SK-N-SH treated with all-trans-retinoic acid at 6 μM for 48 hours (cell line): ENCODE measurements around the gene LRRC41.

Experiments used
- ATAC-seq: fragments of 200-7000 bp; cut with Tn5 transposase; 3 replicates; pipeline ENCODE4 v1.9.1; 2020; ENCODE audit warnings: mild to moderate bottlenecking, moderate library complexity
- ARNTL ChIP-seq: fragments of 450-650 bp; formaldehyde crosslinking; IDR thresholded peaks from 2 replicates; pipeline ENCODE4 v1.5.0; 2020; ENCODE audit warnings: low read depth, mild to moderate bottlenecking, moderate library complexity, borderline replicate concordance
- BACH2 ChIP-seq: fragments of 250-450 bp; sonication (Bioruptor Pico); IDR thresholded peaks from 2 replicates; pipeline ENCODE4 v1.9.0; 2021; ENCODE audit warnings: mild to moderate bottlenecking, borderline replicate concordance
- ESRRG ChIP-seq: fragments of 250-450 bp; sonication (Bioruptor Pico); IDR thresholded peaks from 2 replicates; pipeline ENCODE4 v1.6.1; 2021; ENCODE audit warnings: mild to moderate bottlenecking
- GLIS3 ChIP-seq: fragments of 250-450 bp; sonication (Bioruptor Pico); IDR thresholded peaks from 2 replicates; pipeline ENCODE4 v1.5.0; 2020; ENCODE audit warnings: mild to moderate bottlenecking, moderate library complexity
- ISL1 ChIP-seq: fragments of 250-450 bp; sonication (Bioruptor Pico); IDR thresholded peaks from 2 replicates; pipeline ENCODE4 v2.1.2; 2022; ENCODE audit warnings: mild to moderate bottlenecking, moderate library complexity
- PPARA ChIP-seq: fragments of 250-450 bp; sonication (Bioruptor Pico); IDR thresholded peaks from 2 replicates; pipeline ENCODE4 v1.5.0; 2020; ENCODE audit warnings: mild to moderate bottlenecking, borderline replicate concordance
- RARB ChIP-seq: fragments of 250-450 bp; sonication (Bioruptor Pico); IDR thresholded peaks from 2 replicates; pipeline ENCODE4 v1.8.0; 2021; ENCODE audit warnings: mild to moderate bottlenecking, moderate library complexity
- SNAI2 ChIP-seq: fragments of 250-450 bp; sonication (Bioruptor Pico); IDR thresholded peaks from 2 replicates; pipeline ENCODE4 v1.5.0; 2020; ENCODE audit warnings: mild to moderate bottlenecking, moderate library complexity
- TOX ChIP-seq: fragments of 250-450 bp; sonication (Bioruptor Pico); IDR thresholded peaks from 2 replicates; pipeline ENCODE4 v1.8.0; 2021; ENCODE audit warnings: mild to moderate bottlenecking, moderate library complexity, borderline replicate concordance
- ZC3H10 ChIP-seq: fragments of 250-450 bp; sonication (Bioruptor Pico); IDR thresholded peaks from 2 replicates; pipeline ENCODE4 v1.5.1; 2021; ENCODE audit warnings: mild to moderate bottlenecking, moderate library complexity
- ZFP3 ChIP-seq: fragments of 250-450 bp; sonication (Bioruptor Pico); IDR thresholded peaks from 2 replicates; pipeline ENCODE4 v1.5.0; 2020; ENCODE audit warnings: mild to moderate bottlenecking, moderate library complexity
- ZFP30 ChIP-seq: fragments of 450-650 bp; formaldehyde crosslinking; IDR thresholded peaks from 2 replicates; pipeline ENCODE4 v1.5.0; 2022; ENCODE audit warnings: mild to moderate bottlenecking, moderate library complexity
- ZNF565 ChIP-seq: fragments of 450-650 bp; formaldehyde crosslinking; conservative IDR thresholded peaks from 2 replicates; pipeline ENCODE4 v1.5.0; 2020; ENCODE audit warnings: low read depth, mild to moderate bottlenecking, moderate library complexity
- ZNF70 ChIP-seq: fragments of 450-650 bp; formaldehyde crosslinking; IDR thresholded peaks from 2 replicates; pipeline ENCODE4 v1.5.0; 2020; ENCODE audit warnings: mild to moderate bottlenecking, moderate library complexity
- ZNF8 ChIP-seq: fragments of 450-650 bp; formaldehyde crosslinking; IDR thresholded peaks from 2 replicates; pipeline ENCODE4 v1.5.0; 2020; ENCODE audit warnings: mild to moderate bottlenecking, moderate library complexity
- TF ChIP-seq, protein P1 (sequence below): fragments of 250-450 bp; sonication (Bioruptor Pico); IDR thresholded peaks from 2 replicates; pipeline ENCODE4 v1.5.1; 2021; ENCODE audit warnings: mild to moderate bottlenecking, moderate library complexity
- TF ChIP-seq, protein P2 (sequence below): fragments of 250-450 bp; sonication (Bioruptor Pico); IDR thresholded peaks from 2 replicates; pipeline ENCODE4 v1.5.1; 2020; ENCODE audit warnings: low read depth, mild to moderate bottlenecking, moderate library complexity
- TF ChIP-seq, protein P3 (sequence below): fragments of 250-450 bp; sonication (Bioruptor Pico); IDR thresholded peaks from 2 replicates; pipeline ENCODE4 v1.8.0; 2021; ENCODE audit warnings: low read depth, mild to moderate bottlenecking, moderate library complexity, borderline replicate concordance
- TF ChIP-seq, protein P4 (sequence below): fragments of 250-450 bp; sonication (Bioruptor Pico); IDR thresholded peaks from 2 replicates; pipeline ENCODE4 v1.8.0; 2020; ENCODE audit warnings: mild to moderate bottlenecking, moderate library complexity, borderline replicate concordance

Gene LRRC41

DNA sequence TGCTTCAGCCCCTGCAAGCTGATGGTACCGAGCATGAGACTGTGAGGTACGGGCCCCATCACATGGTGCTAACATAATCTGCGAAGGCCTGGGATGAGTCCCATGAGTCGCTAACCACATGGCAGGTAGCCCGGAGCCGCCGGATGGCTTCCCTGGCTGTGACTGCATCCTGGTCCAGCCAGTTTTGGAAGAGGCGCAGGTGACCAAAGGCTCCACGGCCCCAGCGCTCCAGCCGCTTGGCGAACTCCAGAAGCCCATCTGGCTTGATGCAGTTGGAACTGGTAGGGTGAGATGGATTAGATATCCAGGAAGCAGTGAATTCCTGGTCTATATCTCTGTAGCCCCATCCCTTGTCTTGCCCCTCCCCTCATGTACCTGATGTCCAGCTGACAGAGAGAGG, 24.6 kb downstream of the LRRC41 start (continued):
- TF ChIP-seq, protein P1, sequence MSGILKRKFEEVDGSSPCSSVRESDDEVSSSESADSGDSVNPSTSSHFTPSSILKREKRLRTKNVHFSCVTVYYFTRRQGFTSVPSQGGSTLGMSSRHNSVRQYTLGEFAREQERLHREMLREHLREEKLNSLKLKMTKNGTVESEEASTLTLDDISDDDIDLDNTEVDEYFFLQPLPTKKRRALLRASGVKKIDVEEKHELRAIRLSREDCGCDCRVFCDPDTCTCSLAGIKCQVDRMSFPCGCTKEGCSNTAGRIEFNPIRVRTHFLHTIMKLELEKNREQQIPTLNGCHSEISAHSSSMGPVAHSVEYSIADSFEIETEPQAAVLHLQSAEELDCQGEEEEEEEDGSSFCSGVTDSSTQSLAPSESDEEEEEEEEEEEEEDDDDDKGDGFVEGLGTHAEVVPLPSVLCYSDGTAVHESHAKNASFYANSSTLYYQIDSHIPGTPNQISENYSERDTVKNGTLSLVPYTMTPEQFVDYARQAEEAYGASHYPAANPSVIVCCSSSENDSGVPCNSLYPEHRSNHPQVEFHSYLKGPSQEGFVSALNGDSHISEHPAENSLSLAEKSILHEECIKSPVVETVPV (CRISPR knock-in tag) = no peak
- TF ChIP-seq ZFP30 (CRISPR knock-in tag) = no peak
- TF ChIP-seq, all 23 proteins: peak for 0

DNA sequence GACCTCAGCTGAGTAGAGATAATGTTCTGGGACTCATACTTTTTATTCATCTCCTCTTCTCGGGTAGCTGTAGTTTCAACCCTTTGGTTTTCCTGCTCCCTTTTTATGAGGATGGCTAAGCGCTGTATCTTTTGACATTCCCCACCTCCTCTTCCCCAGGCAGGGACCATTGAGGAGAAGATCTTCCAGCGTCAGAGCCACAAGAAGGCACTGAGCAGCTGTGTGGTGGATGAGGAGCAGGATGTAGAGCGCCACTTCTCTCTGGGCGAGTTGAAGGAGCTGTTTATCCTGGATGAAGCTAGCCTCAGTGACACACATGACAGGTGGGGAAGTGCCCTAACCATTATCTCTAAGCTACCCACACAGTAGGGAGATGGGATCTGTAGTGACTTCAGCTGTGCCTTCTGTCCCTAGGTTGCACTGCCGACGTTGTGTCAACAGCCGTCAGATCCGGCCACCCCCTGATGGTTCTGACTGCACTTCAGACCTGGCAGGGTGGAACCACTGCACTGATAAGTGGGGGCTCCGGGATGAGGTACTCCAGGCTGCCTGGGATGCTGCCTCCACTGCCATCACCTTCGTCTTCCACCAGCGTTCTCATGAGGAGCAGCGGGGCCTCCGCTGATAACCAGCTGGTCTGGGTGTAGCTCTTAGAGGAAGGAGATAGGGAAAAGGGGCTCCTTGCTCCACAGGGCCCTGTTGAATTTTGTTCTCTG, 25.6 kb downstream of the LRRC41 start:
- no peak for TF ChIP-seq SNAI2 (CRISPR knock-in tag)
- TF ChIP-seq PPARA (CRISPR knock-in tag) = no peak
- no peak for TF ChIP-seq ZNF565 (CRISPR knock-in tag)
- no peak for TF ChIP-seq ZFP30 (CRISPR knock-in tag)
- TF ChIP-seq, protein P2, sequence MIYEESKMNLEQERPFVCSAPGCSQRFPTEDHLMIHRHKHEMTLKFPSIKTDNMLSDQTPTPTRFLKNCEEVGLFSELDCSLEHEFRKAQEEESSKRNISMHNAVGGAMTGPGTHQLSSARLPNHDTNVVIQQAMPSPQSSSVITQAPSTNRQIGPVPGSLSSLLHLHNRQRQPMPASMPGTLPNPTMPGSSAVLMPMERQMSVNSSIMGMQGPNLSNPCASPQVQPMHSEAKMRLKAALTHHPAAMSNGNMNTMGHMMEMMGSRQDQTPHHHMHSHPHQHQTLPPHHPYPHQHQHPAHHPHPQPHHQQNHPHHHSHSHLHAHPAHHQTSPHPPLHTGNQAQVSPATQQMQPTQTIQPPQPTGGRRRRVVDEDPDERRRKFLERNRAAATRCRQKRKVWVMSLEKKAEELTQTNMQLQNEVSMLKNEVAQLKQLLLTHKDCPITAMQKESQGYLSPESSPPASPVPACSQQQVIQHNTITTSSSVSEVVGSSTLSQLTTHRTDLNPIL (CRISPR knock-in tag) = no peak
- no peak for TF ChIP-seq ARNTL (CRISPR knock-in tag)
- TF ChIP-seq, protein P3, sequence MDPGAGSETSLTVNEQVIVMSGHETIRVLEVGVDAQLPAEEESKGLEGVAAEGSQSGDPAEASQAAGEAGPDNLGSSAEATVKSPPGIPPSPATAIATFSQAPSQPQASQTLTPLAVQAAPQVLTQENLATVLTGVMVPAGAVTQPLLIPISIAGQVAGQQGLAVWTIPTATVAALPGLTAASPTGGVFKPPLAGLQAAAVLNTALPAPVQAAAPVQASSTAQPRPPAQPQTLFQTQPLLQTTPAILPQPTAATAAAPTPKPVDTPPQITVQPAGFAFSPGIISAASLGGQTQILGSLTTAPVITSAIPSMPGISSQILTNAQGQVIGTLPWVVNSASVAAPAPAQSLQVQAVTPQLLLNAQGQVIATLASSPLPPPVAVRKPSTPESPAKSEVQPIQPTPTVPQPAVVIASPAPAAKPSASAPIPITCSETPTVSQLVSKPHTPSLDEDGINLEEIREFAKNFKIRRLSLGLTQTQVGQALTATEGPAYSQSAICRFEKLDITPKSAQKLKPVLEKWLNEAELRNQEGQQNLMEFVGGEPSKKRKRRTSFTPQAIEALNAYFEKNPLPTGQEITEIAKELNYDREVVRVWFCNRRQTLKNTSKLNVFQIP (CRISPR knock-in tag) = no peak
- TF ChIP-seq ESRRG = no peak
- no peak for TF ChIP-seq TOX
- TF ChIP-seq BACH2 (CRISPR knock-in tag) = no peak
- no peak for TF ChIP-seq ZFP3
- TF ChIP-seq ZNF8 (CRISPR knock-in tag) = no peak
- TF ChIP-seq, protein P4, sequence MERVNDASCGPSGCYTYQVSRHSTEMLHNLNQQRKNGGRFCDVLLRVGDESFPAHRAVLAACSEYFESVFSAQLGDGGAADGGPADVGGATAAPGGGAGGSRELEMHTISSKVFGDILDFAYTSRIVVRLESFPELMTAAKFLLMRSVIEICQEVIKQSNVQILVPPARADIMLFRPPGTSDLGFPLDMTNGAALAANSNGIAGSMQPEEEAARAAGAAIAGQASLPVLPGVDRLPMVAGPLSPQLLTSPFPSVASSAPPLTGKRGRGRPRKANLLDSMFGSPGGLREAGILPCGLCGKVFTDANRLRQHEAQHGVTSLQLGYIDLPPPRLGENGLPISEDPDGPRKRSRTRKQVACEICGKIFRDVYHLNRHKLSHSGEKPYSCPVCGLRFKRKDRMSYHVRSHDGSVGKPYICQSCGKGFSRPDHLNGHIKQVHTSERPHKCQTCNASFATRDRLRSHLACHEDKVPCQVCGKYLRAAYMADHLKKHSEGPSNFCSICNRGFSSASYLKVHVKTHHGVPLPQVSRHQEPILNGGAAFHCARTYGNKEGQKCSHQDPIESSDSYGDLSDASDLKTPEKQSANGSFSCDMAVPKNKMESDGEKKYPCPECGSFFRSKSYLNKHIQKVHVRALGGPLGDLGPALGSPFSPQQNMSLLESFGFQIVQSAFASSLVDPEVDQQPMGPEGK = no peak
- TF ChIP-seq RARB (CRISPR knock-in tag) = no peak
- no peak for TF ChIP-seq GLIS3
- no peak for TF ChIP-seq ZC3H10 (CRISPR knock-in tag)
- ATAC-seq = no peak

DNA sequence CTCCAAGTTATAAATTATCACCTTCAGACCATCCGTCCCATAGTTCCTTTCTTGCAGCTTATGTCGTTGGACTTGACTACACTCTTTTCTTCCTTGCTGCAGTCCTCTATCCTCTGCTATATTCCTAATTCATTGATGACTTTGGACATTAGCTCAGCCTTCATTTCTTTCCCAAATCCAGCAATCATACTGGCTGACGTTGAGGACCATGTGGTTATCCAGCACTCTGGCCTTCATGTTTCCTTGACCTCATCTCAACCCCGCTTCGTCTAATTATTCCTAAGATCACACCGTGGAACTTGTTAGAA, 28.4 kb downstream of the LRRC41 start:
- TF ChIP-seq ZNF70 = no peak
- no peak for TF ChIP-seq ESRRG
- no peak for TF ChIP-seq ZFP30 (CRISPR knock-in tag)
- TF ChIP-seq ZNF565 (CRISPR knock-in tag) = no peak
- TF ChIP-seq SNAI2 (CRISPR knock-in tag) = no peak
- TF ChIP-seq, protein P4 = no peak
- TF ChIP-seq ISL1 (CRISPR knock-in tag) = no peak
- no peak for TF ChIP-seq ARNTL (CRISPR knock-in tag)
- no peak for ATAC-seq

DNA sequence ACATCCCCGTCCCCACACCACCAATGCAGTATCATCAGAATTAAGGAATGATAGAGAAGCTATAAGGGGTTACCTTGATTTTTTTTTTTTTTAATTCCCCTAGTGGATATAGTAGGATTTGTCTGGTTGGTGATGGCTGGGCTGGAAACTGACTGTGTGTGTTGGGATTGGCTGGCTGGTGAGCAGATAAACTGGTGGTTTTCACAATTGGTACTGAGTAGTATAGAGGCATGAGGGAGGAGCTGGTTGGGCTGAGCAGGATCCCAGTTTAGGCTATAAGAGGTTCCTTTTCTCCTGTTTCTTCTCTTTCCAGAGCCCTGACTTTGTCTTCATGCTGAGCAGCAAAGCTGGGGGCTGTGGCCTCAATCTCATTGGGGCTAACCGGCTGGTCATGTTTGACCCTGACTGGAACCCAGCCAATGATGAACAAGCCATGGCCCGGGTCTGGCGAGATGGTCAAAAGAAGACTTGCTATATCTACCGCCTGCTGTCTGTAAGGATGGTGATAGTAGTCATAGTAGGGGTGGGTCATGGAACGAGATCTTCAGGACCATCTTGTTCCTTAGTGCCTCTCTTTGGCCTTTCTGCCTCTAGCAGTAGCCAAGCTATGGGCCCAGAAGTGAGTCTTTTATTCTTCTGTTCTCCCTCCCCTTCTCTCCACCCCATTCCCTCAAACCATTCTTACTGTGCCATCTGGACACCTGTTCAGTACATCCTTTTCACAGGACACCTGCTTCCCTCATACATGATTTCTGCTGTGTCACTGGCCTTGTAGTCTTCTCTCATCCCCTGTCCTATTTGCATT, 29.0 kb downstream of the LRRC41 start:
- no peak for TF ChIP-seq BACH2 (CRISPR knock-in tag)
- TF ChIP-seq ZNF565 (CRISPR knock-in tag) = no peak
- TF ChIP-seq, all 23 proteins: peak for 0
- ATAC-seq = peak; percentile 41
